GM19328 (cell line): ENCODE results near the gene HOXB9.

ENCODE experiments used
- ATAC-seq: cut with Tn5 transposase; IDR thresholded peaks from one replicate; pipeline ENCODE4 v1.9.1; 2021; ENCODE audit warnings: mild to moderate bottlenecking, moderate library complexity; ENCODE audit not compliant: unreplicated experiment

HOXB9 gene

DNA sequence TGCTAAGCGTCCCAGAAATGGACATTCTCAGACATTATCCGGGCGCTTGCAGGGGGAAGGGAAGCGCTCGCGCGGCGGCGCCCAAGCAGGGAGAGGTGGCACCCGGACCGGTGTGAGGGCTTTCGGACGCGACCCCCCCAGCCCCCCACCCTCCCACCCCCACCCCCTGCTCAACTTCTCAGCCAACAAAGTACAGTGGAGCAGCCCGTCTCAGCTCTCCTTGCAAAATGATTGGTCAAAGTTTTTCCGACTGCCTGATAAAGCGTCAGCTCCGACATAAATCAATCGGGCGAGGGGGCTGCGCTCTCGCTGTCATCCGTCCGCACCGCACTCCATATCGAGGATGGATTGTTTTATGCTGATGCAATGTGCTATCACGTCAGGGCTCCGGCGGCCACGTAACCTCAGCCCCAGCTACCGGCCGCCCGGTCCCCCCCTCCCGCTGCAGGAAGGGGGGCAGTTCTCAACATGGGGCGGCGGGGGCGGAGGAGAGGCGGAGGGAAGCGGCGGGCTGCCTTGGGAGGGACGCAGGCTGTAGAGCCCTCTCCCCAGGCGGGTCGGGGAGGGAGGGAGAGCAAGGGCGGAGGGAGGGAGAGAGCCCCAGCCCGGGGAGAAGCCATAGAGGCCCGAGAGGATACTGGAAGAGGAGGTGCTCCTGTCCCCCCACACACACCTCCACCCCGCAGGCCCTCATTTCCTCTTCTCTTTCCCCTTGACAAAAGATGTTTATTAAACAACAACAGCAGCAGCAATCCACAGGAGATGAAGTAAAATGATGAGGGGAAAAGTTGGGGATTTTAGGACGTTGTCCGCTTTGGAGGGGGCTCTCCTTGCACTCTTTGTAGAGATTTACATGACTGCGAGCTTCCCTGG, at the start of gene HOXB9:
HOXB9 (minus strand) TSS at position 114 of the 873 bp plus-strand sequence; CDS start at position 25, 89 bp downstream.
- ATAC-seq = no peak

GRCh38 chr17:48672340-48672739, 46.2 kb upstream of the HOXB9 start:
- no peak for ATAC-seq

DNA sequence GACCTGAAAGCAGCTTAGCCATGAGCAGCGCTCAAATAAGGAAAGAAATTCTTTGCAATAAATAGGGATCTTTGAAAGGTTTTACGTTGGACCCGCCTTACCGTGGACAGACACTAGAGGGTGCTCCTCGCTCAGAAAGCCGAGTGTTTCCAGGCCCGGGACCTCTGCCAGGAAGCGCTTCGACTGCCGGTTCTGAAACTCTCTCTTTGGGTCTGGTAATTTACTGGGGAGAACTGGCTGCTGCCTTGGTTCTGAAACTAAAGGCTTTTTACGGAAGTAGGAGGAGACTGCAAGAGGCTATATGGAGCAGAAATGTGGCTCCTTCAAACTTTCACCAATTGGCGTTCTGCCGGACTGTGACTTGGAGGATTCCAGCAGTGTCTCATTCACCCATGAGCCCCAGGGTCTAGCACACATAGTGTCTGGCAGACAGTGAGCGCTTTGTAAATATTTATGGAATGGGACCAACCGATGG, 45.6 kb upstream of the HOXB9 start:
- ATAC-seq = no peak

GRCh38 chr17:48663134-48663924, 37.2 kb upstream of the HOXB9 start:
- no peak for ATAC-seq

DNA sequence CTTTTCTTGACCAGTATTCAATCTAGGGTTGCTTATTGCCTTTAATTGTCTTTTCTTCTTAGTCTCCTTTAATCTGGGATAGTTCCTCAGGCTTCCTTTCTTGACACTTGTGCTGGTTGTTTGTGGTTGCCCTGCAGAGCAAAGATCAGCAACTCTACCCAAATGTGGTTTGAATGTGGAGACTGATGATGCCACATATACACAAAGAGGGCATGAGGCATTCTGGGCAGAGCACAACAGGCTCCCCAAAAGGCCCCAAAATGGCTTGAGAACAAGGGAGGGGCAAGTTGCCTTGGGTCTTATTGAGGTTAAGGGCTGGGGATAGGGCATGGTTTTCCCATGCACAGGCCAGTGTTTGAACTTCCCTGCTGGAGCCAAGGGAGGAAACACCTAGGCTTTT, 29.8 kb upstream of the HOXB9 start:
- ATAC-seq = no peak

DNA sequence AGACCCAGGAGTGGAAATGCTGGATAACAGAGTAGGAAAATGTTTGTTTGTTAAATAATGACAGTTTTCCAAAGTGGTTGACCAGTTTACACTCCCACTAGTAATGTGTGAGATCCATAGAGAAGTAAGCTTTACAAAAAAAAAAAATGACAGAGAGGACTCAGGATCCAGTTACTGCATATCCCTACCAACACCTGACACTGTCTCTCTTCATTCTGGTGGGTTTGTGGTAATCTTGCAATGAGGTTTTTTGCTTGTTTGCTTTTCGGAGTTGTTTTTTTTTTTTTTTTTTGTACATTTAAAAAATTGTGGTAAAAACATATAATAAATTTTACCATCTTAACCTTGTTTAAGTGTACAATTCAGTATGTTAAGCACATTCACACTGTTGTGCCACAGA, 23.6 kb upstream of the HOXB9 start:
- no peak for ATAC-seq

DNA sequence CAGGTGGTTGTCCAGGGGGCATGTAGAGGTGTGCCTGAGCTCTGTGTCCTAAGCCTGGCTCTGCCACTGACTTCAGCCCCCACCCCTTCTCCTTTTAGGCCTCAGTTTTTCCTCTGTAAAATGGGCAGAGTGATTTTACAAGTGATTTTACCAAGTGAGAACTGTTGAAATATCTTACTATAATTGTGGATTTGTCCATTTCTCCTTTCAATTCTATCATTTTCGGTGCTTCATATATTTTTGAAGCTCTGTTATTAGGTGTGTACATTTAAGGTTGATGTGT, 21.7 kb upstream of the HOXB9 start:
- ATAC-seq = no peak

GRCh38 chr17:48647103-48647962, 21.2 kb upstream of the HOXB9 start:
- no peak for ATAC-seq

- ATAC-seq = no peak
Measured at GRCh38 chr17:48646183-48647102, 20.3 kb upstream of the HOXB9 start.

- ATAC-seq = no peak
Measured at GRCh38 chr17:48645639-48646182, 19.6 kb upstream of the HOXB9 start.

DNA sequence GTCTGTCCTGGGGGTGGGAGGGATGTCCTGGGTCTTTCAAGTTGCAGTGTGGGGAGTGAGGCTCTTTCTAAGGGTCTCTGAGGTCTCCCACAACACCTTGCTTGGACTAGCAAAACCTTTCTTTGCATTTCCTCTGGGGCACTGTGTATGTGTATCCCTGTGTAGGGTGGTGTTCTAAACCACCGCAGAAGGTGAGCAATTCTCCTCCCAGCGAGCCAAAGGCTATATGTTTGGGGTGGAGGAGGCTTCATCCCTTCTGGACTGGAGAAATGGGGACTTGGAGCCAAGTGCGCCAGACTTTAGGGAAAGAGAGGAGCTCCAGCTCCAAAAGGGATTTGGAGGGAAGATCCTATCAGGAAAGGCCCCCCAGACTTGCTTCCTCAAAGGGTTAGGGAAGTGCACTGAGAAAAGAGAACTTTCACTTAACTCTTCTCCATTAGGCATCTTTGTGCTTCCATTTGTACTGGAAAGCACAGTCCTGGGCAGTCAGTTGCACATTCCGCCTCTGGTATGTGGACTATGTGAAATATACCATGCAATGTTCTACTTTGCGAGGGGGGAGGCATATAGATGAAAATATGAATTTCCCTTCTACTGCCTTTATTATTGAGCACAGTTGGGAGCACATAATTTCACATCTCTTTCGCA, 18.9 kb upstream of the HOXB9 start:
- no peak for ATAC-seq

GRCh38 chr17:48644159-48644558, 18.0 kb upstream of the HOXB9 start:
- no peak for ATAC-seq

DNA sequence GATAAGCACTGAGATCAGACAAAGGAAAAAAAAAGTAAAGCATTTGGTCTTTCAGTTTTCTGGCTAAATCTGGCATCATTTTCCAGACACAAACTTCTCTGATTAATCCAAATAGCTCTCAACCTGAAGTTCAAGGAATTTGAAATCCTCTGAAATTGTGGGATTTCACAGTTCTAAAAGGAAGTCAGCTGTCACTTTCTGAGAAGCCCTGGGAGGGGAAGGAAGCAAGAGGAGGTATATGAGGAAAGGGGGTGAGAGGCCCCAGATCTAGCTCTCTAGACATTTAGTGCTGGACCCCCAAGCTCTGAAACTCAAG, 17.5 kb upstream of the HOXB9 start:
- no peak for ATAC-seq

- ATAC-seq = no peak
Measured at GRCh38 chr17:48642843-48643696, 16.9 kb upstream of the HOXB9 start.

- ATAC-seq = no peak
Measured at GRCh38 chr17:48642059-48642842, 16.1 kb upstream of the HOXB9 start.

DNA sequence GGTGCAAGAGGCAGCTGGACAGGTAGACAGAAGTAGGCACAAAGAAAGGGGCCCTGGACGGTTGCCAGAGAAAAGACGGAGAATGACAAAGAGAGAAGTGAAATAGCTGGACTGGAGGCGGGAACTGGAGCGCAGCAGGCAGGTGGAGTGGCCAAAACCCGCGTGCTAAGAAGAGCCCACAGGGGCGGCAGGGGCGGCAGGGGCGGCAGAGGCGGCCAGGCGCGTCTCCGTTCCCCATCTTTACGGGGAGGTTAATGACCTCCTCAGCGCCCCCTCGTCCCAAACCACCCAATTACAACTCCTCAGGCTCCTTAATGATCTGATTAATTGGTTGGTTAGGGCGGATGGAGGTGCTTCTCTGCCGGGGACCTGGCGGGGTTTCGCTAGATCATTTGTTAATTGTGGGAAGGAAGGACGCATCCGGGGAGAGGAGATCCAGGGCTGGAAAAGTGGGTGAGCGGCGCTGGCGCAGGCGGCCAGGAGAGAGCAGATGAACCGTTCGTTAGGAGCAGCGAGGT, 15.4 kb upstream of the HOXB9 start:
- ATAC-seq = no peak

GRCh38 chr17:48640858-48641180, 14.7 kb upstream of the HOXB9 start:
- no peak for ATAC-seq
